Renal pelvis (tissue), 4 donors: ENCODE data around the gene ASXL2. TPM values are rescaled to one million over a fixed set of nuclear protein-coding genes. Genes with fewer than 3 reads are reported as not detected.
"Not testable (repeated sequence)": the region's sequence is repeated elsewhere in the genome, so short reads cannot be mapped to it uniquely, and the experiment has no call there.

ENCODE experiments used
- DNase-seq: peaks from one replicate; pipeline ENCODE4 v3.0.0-alpha.2; 2013
- polyA plus RNA-seq, 3 donors: library from polyadenylated mRNA; unstranded; fragments of 120-200 nt; gene quantifications; one replicate each; pipeline ENCODE4 v1.2.1, GENCODE V29; 2013; ENCODE audit not compliant: insufficient read length in 3 of 3

ASXL2 gene
- polyA plus RNA-seq, 3 donors = 17.6 to 22.0 (median 20.5) TPM

GRCh38 chr2:25835906-25836305 is 42.4 kb downstream of the ASXL2 start:
- DNase-seq = no peak

- no peak for DNase-seq
Measured at GRCh38 chr2:25833566-25833965, 44.7 kb downstream of the ASXL2 start.

- no peak for DNase-seq
Measured at GRCh38 chr2:25832897-25833296, 45.4 kb downstream of the ASXL2 start.

- no peak for DNase-seq
Measured at GRCh38 chr2:25831746-25832449, 46.4 kb downstream of the ASXL2 start.

GRCh38 chr2:25829828-25830227 is 48.5 kb downstream of the ASXL2 start:
- no peak for DNase-seq

GRCh38 chr2:25829377-25829704 is 48.9 kb downstream of the ASXL2 start:
- DNase-seq = no peak

- not testable (repeated sequence) for DNase-seq
Measured at GRCh38 chr2:25828532-25829376, 49.5 kb downstream of the ASXL2 start.

GRCh38 chr2:25825238-25825637 is 53.0 kb downstream of the ASXL2 start:
- DNase-seq = no peak

- no peak for DNase-seq
Measured at GRCh38 chr2:25824718-25825117, 53.6 kb downstream of the ASXL2 start.

GRCh38 chr2:25824216-25824615 is 54.1 kb downstream of the ASXL2 start:
- no peak for DNase-seq

- DNase-seq = peak; percentile 49
Measured at GRCh38 chr2:25822190-25823117, 55.8 kb downstream of the ASXL2 start.

- DNase-seq = peak; percentile 8
Measured at GRCh38 chr2:25821225-25822056, 56.8 kb downstream of the ASXL2 start.

- no peak for DNase-seq
Measured at GRCh38 chr2:25819597-25820039, 58.7 kb downstream of the ASXL2 start.

- DNase-seq = no peak
Measured at GRCh38 chr2:25817630-25818029, 60.7 kb downstream of the ASXL2 start.

- no peak for DNase-seq
Measured at GRCh38 chr2:25817006-25817405, 61.3 kb downstream of the ASXL2 start.

- no peak for DNase-seq
Measured at GRCh38 chr2:25816249-25816648, 62.0 kb downstream of the ASXL2 start.

GRCh38 chr2:25814681-25815080 is 63.6 kb downstream of the ASXL2 start:
- no peak for DNase-seq

GRCh38 chr2:25810428-25810827 is 67.9 kb downstream of the ASXL2 start:
- no peak for DNase-seq

GRCh38 chr2:25809646-25810045 is 68.6 kb downstream of the ASXL2 start:
- no peak for DNase-seq

- DNase-seq = no peak
Measured at GRCh38 chr2:25808006-25808383, 70.3 kb downstream of the ASXL2 start.

- no peak for DNase-seq
Measured at GRCh38 chr2:25806941-25807340, 71.3 kb downstream of the ASXL2 start.
